ENCODE measurements around the gene IL4R. TPM values are rescaled to one million over a fixed set of nuclear protein-coding genes. Genes with fewer than 3 reads are reported as not detected.
"Not testable (repeated sequence)": the region's sequence is repeated elsewhere in the genome, so short reads cannot be mapped to it uniquely, and the experiment has no call there.

Gene IL4R
- total and polyA plus RNA-seq, 2 experiments from 2014 or later = 38.1 to 66.1 TPM

DNA sequence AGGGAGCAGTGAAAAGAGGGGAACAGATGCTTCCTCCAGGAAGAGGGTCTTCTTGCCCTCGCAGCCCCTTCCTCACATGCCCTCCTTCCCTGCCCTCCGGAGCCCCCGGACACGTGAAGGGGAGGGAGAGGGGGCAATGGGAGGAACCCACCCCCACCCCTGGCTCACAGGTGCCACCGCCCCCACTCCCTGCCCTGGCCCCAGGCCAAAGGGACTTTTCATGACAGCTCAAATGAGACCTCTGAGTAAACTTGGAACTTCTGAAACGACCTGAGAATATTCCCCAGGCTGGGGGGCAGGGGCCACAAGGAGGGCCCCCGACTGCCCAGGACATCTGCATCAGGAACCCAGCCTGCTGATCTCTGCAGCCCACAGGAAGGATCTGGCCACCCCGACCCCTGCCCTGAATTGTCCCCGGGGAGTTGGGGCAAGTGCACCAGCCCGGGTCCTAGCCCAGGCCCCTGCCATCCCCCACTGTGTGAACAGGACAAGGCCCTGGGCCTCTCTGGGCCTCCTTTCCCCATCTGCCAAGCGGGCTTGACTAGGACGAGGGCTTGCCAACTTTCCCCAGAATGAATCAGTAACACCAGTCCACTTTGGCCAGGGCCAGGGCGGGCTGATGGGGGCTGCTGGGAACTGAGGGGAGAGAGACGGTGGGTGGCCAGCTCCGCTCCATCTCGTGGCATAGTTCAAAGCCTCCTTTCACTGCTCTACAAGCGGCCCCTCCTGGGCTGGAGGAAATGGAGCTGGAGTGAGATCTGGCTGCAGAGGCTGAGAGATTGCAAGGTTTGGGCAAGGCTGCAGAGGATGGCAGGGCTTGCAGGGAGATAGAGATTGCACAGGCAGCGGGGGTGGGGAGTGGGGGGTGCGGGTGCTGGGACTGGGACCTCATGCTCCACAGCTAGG, 92.0 kb downstream of the IL4R start:
- Histone ChIP-seq H3K27me3 (no peaks in the 10 kb centered on the region), H3K9me3 (ENCODE audit: low read depth) (no peaks in the 10 kb centered on the region), H3K4me1 (ENCODE audit: low read depth) (no peaks in the 10 kb centered on the region), H3K27ac (no peak overlapping the region), H3K36me3 (no peaks in the 10 kb centered on the region), H3K4me3 (no peak overlapping the region)
- TF ChIP-seq, protein P1, sequence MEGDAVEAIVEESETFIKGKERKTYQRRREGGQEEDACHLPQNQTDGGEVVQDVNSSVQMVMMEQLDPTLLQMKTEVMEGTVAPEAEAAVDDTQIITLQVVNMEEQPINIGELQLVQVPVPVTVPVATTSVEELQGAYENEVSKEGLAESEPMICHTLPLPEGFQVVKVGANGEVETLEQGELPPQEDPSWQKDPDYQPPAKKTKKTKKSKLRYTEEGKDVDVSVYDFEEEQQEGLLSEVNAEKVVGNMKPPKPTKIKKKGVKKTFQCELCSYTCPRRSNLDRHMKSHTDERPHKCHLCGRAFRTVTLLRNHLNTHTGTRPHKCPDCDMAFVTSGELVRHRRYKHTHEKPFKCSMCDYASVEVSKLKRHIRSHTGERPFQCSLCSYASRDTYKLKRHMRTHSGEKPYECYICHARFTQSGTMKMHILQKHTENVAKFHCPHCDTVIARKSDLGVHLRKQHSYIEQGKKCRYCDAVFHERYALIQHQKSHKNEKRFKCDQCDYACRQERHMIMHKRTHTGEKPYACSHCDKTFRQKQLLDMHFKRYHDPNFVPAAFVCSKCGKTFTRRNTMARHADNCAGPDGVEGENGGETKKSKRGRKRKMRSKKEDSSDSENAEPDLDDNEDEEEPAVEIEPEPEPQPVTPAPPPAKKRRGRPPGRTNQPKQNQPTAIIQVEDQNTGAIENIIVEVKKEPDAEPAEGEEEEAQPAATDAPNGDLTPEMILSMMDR (IDR thresholded peaks at IDR 0.05; ENCODE audit: low read depth, low read length) = no peak
- peak in 1 of 2 donors; percentile 29 for DNase-seq (ENCODE audit: low read depth in 1 of 2, low spot score in 1 of 2)

DNA sequence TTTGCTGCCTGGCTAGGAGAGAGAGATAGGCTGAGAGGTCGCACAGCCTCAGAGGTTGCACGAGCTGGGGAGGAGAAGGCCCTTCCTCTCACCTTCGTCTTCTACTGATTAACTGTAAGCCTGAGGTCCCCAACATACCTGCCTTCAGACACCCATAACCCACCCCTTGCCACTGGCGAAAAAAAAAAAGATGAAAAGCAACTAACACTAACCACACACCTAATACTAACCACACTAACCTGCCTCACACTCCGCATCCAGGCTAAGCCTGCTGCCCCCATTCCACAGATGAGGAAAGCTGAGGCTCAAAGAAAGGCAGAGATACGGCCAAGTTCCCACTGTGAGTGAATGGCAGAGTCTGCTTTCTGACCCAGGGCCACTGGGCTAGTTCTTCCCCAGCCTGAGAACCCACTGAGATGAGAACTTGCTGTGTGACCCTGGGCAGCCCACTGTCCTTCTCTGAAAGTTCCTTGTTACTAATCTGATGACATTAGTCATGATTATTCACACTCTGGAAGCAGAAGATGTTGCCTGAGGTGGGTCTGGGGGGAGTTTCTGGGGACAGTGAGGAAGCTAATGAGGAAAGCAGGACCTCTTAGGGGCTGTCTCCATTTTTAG, 92.8 kb downstream of the IL4R start:
- no peaks in the 10 kb centered on the region for H3K27me3 ChIP-seq
- H3K36me3 ChIP-seq = no peaks in the 10 kb centered on the region
- H3K4me3 ChIP-seq = no peak overlapping the region
- no peak for DNase-seq (ENCODE audit: low read depth in 1 of 2, low spot score in 1 of 2)
- TF ChIP-seq, protein P1 (IDR thresholded peaks at IDR 0.05; ENCODE audit: low read depth, low read length) = no peak
- H3K27ac ChIP-seq = no peak overlapping the region
- no peaks in the 10 kb centered on the region for H3K9me3 ChIP-seq (ENCODE audit: low read depth)
- H3K4me1 ChIP-seq (ENCODE audit: low read depth) = no peaks in the 10 kb centered on the region

DNA sequence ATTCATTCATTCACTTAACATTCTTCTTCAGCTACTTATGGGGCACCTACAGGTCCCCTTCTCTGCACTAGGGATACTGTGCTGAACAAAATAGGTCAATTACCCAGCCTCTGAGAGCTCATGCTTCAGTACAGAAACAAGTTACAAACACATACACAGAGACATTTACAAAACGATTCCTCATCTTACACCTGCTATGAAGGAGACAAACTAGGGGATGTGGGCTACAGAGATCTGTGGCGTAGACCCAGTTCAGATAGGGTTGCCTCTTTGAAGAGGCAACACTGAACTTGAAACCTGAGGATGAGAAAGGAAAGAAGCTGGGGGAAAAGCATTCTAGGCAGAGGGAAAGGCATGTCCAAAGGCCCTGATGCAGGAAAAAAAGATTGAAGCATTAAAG, 93.4 kb downstream of the IL4R start:
- no peaks in the 10 kb centered on the region for H3K4me1 ChIP-seq (ENCODE audit: low read depth)
- H3K9me3 ChIP-seq (ENCODE audit: low read depth) = no peaks in the 10 kb centered on the region
- DNase-seq (ENCODE audit: low read depth in 1 of 2, low spot score in 1 of 2) = no peak
- H3K4me3 ChIP-seq = no peak overlapping the region
- H3K36me3 ChIP-seq = no peaks in the 10 kb centered on the region
- H3K27ac ChIP-seq = no peak overlapping the region
- TF ChIP-seq, protein P1 (IDR thresholded peaks at IDR 0.05; ENCODE audit: low read depth, low read length) = no peak
- H3K27me3 ChIP-seq = no peaks in the 10 kb centered on the region

DNA sequence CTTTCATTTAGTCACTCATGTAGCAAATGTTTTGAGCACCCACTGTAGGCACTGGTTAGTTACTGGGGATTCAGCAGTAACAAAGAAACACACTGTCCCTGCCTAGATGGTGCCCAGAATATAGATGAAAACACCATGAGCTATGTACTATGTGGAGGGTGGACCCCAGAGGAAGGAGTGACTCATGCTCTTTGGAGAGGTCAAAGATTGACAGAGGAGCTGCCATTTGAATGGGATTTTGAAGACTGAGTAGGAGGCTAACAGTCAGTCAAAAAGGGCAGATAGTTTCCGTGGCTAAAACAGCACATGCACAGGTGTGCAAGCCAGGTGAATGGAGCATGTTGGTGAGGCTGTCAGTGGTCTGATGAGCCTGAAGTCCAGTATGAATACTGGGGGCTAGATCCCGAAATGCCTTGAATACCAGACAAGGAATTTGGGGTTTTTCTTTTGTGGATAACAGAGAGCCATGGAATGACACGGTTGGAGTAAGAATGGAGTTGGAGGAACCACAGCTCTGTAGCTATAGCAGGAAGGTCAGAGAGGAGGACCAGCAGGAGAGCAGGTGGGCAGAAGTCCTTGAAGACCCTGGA, 94.3 kb downstream of the IL4R start:
- H3K27me3 ChIP-seq = no peaks in the 10 kb centered on the region
- H3K27ac ChIP-seq = no peak overlapping the region
- no peaks in the 10 kb centered on the region for H3K36me3 ChIP-seq
- H3K4me1 ChIP-seq (ENCODE audit: low read depth) = no peaks in the 10 kb centered on the region
- TF ChIP-seq, protein P1 (IDR thresholded peaks at IDR 0.05; ENCODE audit: low read depth, low read length) = no peak
- no peak overlapping the region for H3K4me3 ChIP-seq
- DNase-seq (ENCODE audit: low read depth in 1 of 2, low spot score in 1 of 2) = peak in 1 of 2 donors; percentile 25
- no peaks in the 10 kb centered on the region for H3K9me3 ChIP-seq (ENCODE audit: low read depth)

DNA sequence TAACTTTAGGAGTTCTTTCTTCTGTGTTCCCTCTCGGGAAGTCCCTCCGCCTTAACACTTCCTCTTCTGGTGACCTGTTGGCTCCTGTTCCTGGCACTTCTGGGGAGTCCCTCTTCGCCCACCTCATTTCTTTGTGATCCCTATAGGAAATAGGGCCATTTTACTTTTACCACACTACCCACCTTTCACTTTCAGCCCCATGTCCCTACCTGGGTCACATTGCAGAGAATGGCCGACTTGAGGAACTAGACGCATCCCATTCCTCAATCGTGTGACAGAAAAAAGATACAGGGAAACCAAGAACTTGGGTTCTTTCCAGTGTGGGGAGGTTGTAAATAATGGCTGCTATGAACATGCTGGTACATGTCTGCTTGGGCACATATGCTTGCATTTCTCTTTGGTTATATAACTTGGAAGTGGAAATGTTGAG, 94.8 kb downstream of the IL4R start:
- H3K4me1 ChIP-seq (ENCODE audit: low read depth) = no peaks in the 10 kb centered on the region
- no peak overlapping the region for H3K4me3 ChIP-seq
- TF ChIP-seq, protein P1 (IDR thresholded peaks at IDR 0.05; ENCODE audit: low read depth, low read length) = no peak
- no peak for DNase-seq (ENCODE audit: low read depth in 1 of 2, low spot score in 1 of 2)
- H3K9me3 ChIP-seq (ENCODE audit: low read depth) = no peaks in the 10 kb centered on the region
- no peak overlapping the region for H3K27ac ChIP-seq
- no peaks in the 10 kb centered on the region for H3K36me3 ChIP-seq
- no peaks in the 10 kb centered on the region for H3K27me3 ChIP-seq

DNA sequence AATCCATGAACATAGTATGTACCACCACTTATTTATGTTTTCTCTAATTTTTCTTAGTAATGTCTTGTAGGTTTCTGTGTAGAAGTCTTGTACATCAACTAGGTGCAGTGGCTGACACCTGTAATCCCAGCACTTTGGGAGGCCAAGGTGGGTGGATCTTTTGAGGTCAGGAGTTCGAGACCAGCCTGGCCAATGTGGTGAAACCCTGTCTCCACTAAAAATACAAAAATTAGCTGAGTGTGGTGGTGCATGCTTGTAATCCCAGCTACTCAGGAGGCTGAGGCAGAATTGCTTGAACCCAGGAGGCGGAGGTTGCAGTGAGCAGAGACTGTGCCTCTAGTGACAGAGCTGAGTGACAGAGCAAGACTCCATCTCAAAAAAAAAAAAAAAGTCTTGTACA, 96.2 kb downstream of the IL4R start:
- not testable (repeated sequence) for H3K27me3 ChIP-seq; H3K36me3 ChIP-seq; DNase-seq (ENCODE audit: low read depth in 1 of 2, low spot score in 1 of 2); H3K4me1 ChIP-seq (ENCODE audit: low read depth); H3K4me3 ChIP-seq; H3K9me3 ChIP-seq (ENCODE audit: low read depth); H3K27ac ChIP-seq
